Stimulated activated CD8-positive, alpha-beta memory T cell treated with anti-CD3 and anti-CD28 coated beads, Interleukin-7, amount 100 ng/mL, for 4 hours (primary cell): ENCODE measurements around the gene AADACL4.
"Not testable (repeated sequence)": the region's sequence is repeated elsewhere in the genome, so short reads cannot be mapped to it uniquely, and the experiment has no call there.

ENCODE experiments used
- DNase-seq, 2 donors: peaks; one replicate each; pipeline ENCODE4 v3.0.0-alpha.2; 2020; ENCODE audit warnings: low read depth in 2 of 2

AADACL4 gene

DNA sequence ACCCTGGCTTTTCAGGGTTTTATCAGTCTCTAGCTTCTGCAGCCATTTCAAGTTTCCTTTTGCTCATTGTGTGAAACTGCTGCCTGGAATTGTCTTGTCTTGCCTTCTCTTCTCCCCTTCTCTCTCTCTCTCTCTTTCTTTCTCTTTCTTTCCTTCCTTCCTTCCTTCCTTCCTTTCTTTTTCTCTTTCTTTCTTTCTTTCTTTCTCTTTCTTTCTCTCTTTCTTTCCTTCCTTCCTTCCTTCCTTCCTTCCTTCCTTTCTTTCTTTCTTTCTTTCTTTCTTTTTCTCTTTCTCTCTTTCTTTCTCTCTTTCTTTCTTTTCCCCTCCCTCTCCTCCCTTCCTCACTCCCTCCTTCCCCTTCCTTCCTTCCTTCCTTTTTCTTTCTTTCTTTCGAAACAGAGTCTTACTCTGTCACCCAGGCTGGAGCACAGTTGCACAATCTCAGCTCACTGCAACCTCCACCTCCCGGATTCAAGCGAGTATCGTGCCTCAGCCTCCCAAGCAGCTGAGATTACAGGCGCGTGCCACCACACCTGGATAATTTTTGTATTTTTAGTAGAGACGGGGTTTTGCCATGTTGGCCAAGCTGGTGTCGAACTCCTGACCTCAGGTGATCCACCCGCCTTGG is 14.1 kb downstream of the AADACL4 start:
- not testable (repeated sequence) for DNase-seq

- peak; percentile 48 for DNase-seq
Measured at GRCh38 chr1:12658531-12659453, 14.9 kb downstream of the AADACL4 start.

GRCh38 chr1:12661606-12662219 is 17.8 kb downstream of the AADACL4 start:
- DNase-seq, result no peak

DNA sequence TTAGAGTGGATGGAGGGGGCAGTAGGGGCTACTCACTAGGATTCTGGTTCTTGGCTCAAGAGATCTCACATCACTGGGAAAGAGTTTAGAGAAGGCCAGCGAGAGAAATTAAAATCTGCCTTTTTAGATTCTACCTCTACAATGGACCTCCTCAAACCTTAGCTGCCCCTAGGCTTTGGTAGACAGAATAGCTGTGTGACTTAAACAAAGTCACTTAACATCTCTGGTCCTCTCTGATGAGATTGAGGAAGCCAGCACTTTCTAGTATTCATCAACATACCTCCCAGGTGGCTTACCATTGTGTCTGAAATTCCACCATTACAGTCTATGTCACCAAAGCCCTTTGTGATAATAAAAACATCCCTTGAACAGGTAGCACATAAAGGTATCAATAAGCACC is 18.7 kb downstream of the AADACL4 start:
- no peak for DNase-seq

DNA sequence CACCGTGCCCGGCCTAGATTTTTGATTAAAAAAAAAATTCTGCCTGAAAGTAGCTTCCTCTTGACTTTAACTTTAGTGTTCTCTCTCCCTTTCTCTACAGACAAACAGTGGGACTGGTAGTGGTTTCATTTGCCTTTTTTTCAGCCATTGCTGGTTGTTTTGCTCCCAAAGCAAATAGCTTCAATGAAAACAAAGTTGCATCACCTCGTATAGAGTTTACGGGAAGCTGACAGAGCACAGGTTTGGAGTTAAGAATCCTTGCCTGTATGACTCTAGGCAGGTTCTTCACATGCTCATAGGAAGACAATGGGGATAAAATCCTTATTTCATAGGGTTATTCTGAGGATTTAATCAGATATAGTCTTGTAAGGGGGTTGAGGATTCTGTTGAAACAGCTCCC is 21.6 kb downstream of the AADACL4 start:
- no peak for DNase-seq

DNA sequence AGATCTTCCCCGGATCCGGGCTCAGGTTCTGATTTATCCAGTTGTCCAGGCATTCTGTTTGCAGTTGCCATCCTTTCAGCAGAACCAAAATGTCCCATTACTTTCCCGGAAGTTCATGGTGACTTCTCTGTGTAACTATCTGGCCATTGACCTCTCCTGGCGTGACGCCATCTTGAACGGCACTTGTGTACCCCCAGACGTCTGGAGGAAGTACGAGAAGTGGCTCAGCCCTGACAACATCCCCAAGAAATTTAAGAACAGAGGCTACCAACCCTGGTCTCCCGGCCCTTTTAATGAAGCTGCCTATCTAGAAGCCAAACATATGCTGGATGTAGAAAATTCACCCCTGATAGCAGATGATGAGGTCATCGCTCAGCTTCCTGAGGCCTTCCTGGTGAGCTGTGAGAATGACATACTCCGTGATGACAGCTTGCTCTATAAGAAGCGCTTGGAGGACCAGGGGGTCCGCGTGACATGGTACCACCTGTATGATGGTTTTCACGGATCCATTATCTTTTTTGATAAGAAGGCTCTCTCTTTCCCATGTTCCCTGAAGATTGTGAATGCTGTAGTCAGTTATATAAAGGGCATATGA is 22.4 kb downstream of the AADACL4 start:
- no peak for DNase-seq

GRCh38 chr1:12669529-12670068 is 25.7 kb downstream of the AADACL4 start:
- DNase-seq, result no peak

DNA sequence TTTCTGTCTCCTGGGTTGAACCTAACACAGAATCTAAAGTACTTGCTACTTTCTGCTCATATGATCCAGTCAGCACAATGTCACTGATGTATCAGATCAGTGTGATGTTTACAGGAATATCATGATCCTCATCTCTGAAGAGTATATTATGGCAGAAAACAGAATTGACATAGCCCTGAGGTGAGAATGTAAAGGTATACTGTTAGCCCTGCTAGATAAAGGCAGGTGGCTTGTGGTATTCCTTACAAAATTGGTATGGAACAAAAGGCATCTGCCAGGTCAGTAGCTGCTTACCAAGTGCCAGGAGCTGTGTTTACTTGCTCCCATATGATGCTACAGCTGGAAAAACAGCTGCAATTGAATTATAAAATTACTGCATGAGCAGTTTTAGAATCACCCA is 30.5 kb downstream of the AADACL4 start:
- DNase-seq, result no peak

- DNase-seq, result not testable (repeated sequence)
Measured at GRCh38 chr1:12676122-12676521, 32.2 kb downstream of the AADACL4 start.

GRCh38 chr1:12677565-12677964 is 33.7 kb downstream of the AADACL4 start:
- no peak for DNase-seq

GRCh38 chr1:12678350-12678749 is 34.5 kb downstream of the AADACL4 start:
- DNase-seq, result no peak

DNA sequence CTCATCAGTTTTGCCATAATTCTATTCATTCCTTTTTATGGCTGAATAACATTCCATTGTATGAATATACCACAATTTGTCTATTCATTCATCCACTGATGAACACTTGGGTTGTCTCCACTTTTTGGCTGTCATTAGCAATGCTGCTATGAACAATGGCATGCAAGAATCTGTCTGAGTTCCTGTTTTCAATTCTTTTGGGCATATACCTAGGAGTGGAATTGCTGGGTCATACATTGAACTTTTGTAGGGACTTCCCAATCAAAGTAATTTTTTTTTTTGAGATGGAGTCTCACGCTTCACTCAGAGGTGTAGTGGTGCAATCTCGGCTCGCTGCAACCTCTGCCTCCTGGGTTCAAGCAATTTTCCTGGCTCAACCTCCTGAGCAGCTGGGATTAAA is 34.9 kb downstream of the AADACL4 start:
- no peak for DNase-seq

- no peak for DNase-seq
Measured at GRCh38 chr1:12690156-12690555, 46.3 kb downstream of the AADACL4 start.

DNA sequence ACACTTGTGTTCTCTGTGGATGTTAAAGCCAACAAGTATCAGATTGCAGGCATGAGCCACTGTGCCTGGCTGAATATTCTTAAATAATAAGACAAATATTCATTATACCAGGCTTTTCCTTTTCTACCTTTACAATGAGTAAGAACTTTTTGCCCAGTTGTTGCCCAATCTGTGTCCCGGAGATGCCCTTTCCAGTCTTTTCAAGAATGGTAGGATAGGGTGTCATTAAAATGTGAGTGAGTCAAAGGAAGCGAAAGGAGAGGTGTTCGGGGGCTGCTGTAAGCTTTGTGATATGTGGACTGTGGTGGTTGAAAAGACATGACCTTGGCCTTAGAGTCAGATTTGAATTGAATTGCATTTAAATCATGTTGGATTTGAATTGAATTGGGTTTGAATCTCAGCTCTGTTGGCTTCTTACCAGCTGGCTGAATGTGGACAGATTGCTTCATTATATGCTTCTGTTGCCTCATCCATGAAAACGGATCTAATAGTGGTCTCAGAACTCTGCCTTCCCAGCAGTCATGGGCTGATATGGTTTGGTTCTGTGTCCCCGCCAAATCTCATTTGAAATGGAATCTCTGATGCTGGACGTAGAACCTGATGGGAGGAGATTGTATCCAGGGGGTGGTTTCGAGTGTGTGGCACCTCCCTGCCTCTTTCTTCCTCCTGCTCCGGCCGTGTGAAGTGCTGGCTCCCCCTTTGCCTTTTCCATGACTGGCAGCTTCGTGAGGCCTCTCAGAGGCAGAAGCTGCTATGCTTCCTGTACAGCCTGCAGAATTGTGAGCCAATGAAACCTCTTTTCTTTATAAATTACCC is 49.3 kb downstream of the AADACL4 start:
- DNase-seq, result no peak

GRCh38 chr1:12696658-12697057 is 52.8 kb downstream of the AADACL4 start:
- no peak for DNase-seq

GRCh38 chr1:12697397-12697796 is 53.5 kb downstream of the AADACL4 start:
- DNase-seq, result no peak

- DNase-seq, result no peak
Measured at GRCh38 chr1:12703821-12704451, 60.1 kb downstream of the AADACL4 start.

DNA sequence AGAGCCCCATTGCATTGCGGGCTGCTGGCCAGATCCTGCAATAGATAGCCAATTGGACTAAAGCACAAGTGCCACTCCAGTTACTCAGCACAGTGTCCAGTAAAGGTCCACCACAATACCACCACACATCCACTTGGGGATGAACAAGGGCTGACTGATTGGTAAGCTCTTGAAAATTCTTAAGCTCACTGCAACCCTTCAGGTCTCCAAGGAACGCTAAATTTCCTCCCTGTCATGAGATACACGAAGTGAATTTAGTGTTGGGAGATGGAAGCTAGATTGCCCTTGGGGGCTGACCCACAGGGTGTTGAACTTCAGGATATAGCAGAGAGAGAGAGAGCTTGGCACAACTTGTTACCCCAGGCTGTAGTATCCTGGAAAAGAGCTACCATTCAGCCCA is 62.2 kb downstream of the AADACL4 start:
- DNase-seq, result no peak

DNA sequence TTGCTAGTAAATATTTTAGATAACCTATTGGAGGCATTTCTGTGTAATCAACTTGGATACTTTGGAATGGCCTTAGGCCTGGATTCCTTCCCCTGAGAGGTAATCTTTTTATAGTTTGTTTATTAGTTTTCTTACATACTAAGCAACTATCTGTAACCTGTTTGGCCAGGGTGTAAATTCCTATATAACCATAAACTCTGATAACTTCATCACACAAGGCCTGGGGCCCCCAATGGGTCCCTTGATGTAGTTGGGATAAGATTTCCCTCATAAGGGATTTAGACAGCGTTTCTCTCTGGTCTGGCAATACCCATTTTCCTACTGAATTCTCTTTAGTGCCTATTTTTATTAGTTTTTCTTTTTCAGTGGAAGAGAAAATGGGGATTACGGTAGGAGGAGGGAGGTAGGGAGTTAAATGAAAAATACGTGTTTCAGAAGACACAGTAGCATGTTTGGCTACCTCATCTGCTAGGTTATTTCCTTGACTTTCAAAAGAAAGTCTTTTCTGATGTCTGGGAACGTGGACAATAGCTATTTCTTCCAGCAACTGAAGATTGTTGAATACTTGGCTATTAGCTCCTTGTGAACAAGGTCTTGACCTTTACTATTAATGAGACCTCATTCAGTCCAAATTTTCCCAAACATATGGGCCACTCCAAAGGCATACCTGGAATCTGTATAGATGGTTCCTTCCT is 64.7 kb downstream of the AADACL4 start:
- no peak for DNase-seq

GRCh38 chr1:12709091-12709491 is 65.2 kb downstream of the AADACL4 start:
- DNase-seq, result no peak
